Spleen (tissue), 7 donors: ENCODE measurements around the gene RPP14.

Experiments used
- POLR2A ChIP-seq, 3 donors: fragments of 450-650 bp; IDR thresholded peaks; one replicate each; pipeline ENCODE4 v1.5.1; 2017; ENCODE audit warnings: antibody characterized with exemption in 3 of 3, mild to moderate bottlenecking in 1 of 3
- POLR2AphosphoS5 ChIP-seq, 3 donors: sonication (generic); formaldehyde crosslinking; IDR thresholded peaks; one replicate each; pipeline ENCODE4 v1.5.1; 2017; ENCODE audit warnings: antibody characterized with exemption in 3 of 3
- TF ChIP-seq, protein P1 (sequence below), 11 experiments: fragments of 200-600 bp in 7 of 11; fragments of 450-650 bp in 4 of 11; sonication (generic) in 4 of 11; IDR thresholded peaks in 8 of 11; conservative IDR thresholded peaks in 3 of 11; 1 replicate in 7 of 11; 2 replicates in 4 of 11; pipeline versions ENCODE4 v1.4.0 to v1.8.0; 2016 to 2021; ENCODE audit warnings: antibody characterized with exemption in 11 of 11, inconsistent platforms in 4 of 11, mild to moderate bottlenecking in 1 of 11
- donor health status: DM: no; HTN: no; CAD: no; lungs with moderate emphysema.
- donor health status: DM: no; HTN: no; CAD: no.
- donor health status: DM: no; HTN: no; CAD: no.

- TF ChIP-seq POLR2AphosphoS5 (IDR thresholded peaks at IDR 0.05) (no peak), POLR2A (IDR thresholded peaks at IDR 0.05) (no peak)
- TF ChIP-seq, protein P1, sequence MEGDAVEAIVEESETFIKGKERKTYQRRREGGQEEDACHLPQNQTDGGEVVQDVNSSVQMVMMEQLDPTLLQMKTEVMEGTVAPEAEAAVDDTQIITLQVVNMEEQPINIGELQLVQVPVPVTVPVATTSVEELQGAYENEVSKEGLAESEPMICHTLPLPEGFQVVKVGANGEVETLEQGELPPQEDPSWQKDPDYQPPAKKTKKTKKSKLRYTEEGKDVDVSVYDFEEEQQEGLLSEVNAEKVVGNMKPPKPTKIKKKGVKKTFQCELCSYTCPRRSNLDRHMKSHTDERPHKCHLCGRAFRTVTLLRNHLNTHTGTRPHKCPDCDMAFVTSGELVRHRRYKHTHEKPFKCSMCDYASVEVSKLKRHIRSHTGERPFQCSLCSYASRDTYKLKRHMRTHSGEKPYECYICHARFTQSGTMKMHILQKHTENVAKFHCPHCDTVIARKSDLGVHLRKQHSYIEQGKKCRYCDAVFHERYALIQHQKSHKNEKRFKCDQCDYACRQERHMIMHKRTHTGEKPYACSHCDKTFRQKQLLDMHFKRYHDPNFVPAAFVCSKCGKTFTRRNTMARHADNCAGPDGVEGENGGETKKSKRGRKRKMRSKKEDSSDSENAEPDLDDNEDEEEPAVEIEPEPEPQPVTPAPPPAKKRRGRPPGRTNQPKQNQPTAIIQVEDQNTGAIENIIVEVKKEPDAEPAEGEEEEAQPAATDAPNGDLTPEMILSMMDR (IDR thresholded peaks at IDR 0.05 in 8 of 11, conservative IDR thresholded peaks at IDR 0.05 in 3 of 11): peak in 3 of 11 experiments; percentile 5 to 17 (median 13)
Observed at GRCh38 chr3:58351920-58352319, 45.9 kb downstream of the RPP14 start.
